Spleen (tissue), 11 donors: Measurements from ENCODE around the gene ALDH5A1. TPM values are rescaled to one million over a fixed set of nuclear protein-coding genes. Genes with fewer than 3 reads are reported as not detected.

Experiments used
- DNase-seq: peaks from one replicate; pipeline ENCODE4 v3.0.0-alpha.2; 2020
- H3K27ac ChIP-seq, 8 donors: fragments of 200-600 bp; sonication (generic) in 7 of 8; 1 replicate in 4 of 8; 2 replicates in 4 of 8; pipeline versions ENCODE4 v1.5.0 to v1.8.0; 2016 to 2021; ENCODE audit warnings: inconsistent platforms in 4 of 8, mild to moderate bottlenecking in 4 of 8, moderate library complexity in 1 of 8
- H3K27me3 ChIP-seq, 7 donors: fragments of 200-600 bp; sonication (generic) in 6 of 7; replicated peaks in 1 of 7; 1 replicate in 4 of 7; 2 replicates in 3 of 7; pipeline versions ENCODE4 v1.5.0 to v1.8.0; 2016 to 2021; ENCODE audit warnings: inconsistent platforms in 3 of 7, mild to moderate bottlenecking in 1 of 7
- H3K36me3 ChIP-seq, 6 donors: fragments of 200-600 bp; sonication (generic) in 5 of 6; 1 replicate in 4 of 6; 2 replicates in 2 of 6; pipeline versions ENCODE4 v1.5.0 to v1.8.0; 2016 to 2021; ENCODE audit warnings: inconsistent platforms in 2 of 6
- H3K4me1 ChIP-seq, 6 donors: fragments of 200-600 bp; sonication (generic) in 5 of 6; 1 replicate in 3 of 6; 2 replicates in 3 of 6; pipeline versions ENCODE4 v1.5.0 to v1.8.0; 2016 to 2021; ENCODE audit warnings: inconsistent platforms in 3 of 6
- H3K4me3 ChIP-seq, 8 donors: fragments of 200-600 bp; sonication (generic) in 7 of 8; 1 replicate in 4 of 8; 2 replicates in 4 of 8; pipeline versions ENCODE4 v1.5.0 to v1.8.0; 2016 to 2021; ENCODE audit warnings: inconsistent platforms in 4 of 8, mild to moderate bottlenecking in 4 of 8, moderate library complexity in 2 of 8
- H3K9me3 ChIP-seq, 8 donors: fragments of 200-600 bp; sonication (generic) in 7 of 8; 1 replicate in 4 of 8; 2 replicates in 4 of 8; pipeline versions ENCODE4 v1.5.0 to v1.8.0; 2016 to 2021; ENCODE audit warnings: inconsistent platforms in 4 of 8
- CTCF ChIP-seq, 11 experiments: fragments of 200-600 bp in 7 of 11; fragments of 450-650 bp in 4 of 11; sonication (generic) in 4 of 11; IDR thresholded peaks in 8 of 11; conservative IDR thresholded peaks in 3 of 11; 1 replicate in 7 of 11; 2 replicates in 4 of 11; pipeline versions ENCODE4 v1.4.0 to v1.8.0; 2016 to 2021; ENCODE audit warnings: antibody characterized with exemption in 11 of 11, inconsistent platforms in 4 of 11, mild to moderate bottlenecking in 1 of 11
- POLR2A ChIP-seq, 3 donors: fragments of 450-650 bp; IDR thresholded peaks; one replicate each; pipeline ENCODE4 v1.5.1; 2017; ENCODE audit warnings: antibody characterized with exemption in 3 of 3, mild to moderate bottlenecking in 1 of 3
- POLR2AphosphoS5 ChIP-seq, 3 donors: sonication (generic); formaldehyde crosslinking; IDR thresholded peaks; one replicate each; pipeline ENCODE4 v1.5.1; 2017; ENCODE audit warnings: antibody characterized with exemption in 3 of 3
- WGBS, 5 donors: extraction: QIAGEN DNeasy Blood & Tissue Kit in 3 of 5; methylation state at CpG; one replicate each; pipeline versions ENCODE4 v1.1.5 to v1.1.7; 2013 to 2018; 5-methylcytosine and 5-hydroxymethylcytosine counted together
- intact Hi-C: fragments of 100-400 bp; cut with DNase I; formaldehyde crosslinking; loops from one replicate; pipeline ENCODE4 v1.15.0; 2023; ENCODE audit warnings: low total_unique reads
- polyA plus RNA-seq, 3 donors: library from polyadenylated mRNA; stranded (reverse); fragments of 200-250 nt; gene quantifications; one replicate each; pipeline ENCODE4 v1.2.1, GENCODE V29; 2013
- total RNA-seq, 7 donors: library from RNA; depleted of rRNA in 3 of 7; stranded (reverse); fragments of >200 nt in 3 of 7; fragmentation: NEBNext Ultra II Directional in 4 of 7; extraction: Animal tissue kit (Norgen Biotek cat#: 25700) in 4 of 7; gene quantifications; one replicate each; pipeline versions ENCODE4 v1.1.0 to v1.2.1, GENCODE V29; 2016 to 2021
- donor health status: healthy with polysubstance abuse.
- donor health status: DM: no; HTN: no; CAD: no; lungs with moderate emphysema.
- donor health status: DM: no; HTN: no; CAD: no.
- donor health status: Bipolar disorder and iron deficiency.
- donor health status: healthy.
- donor health status: DM: no; HTN: no; CAD: no.
- donor health status: DM: yes; HTN: yes; CAD: no.

Gene ALDH5A1
- total and polyA plus RNA-seq, 10 donors: 5.7 to 16.6 (median 10.1) TPM

GRCh38 chr6:24481449-24481848, 13.3 kb upstream of the ALDH5A1 start:
- Histone ChIP-seq H3K4me1 (no peaks in the 10 kb centered on the region), H3K36me3 (no peaks in the 10 kb centered on the region), H3K9me3 (no peaks in the 10 kb centered on the region), H3K27ac (no peak overlapping the region), H3K4me3 (no peak overlapping the region), H3K27me3 (no peaks in the 10 kb centered on the region)
- intact Hi-C loops: no loop called here
- 92 to 95% (median 94%) methylated on average over 5 of the region's 5 CpGs for WGBS, 5 donors
- TF ChIP-seq CTCF (IDR thresholded peaks at IDR 0.05 in 8 of 11, conservative IDR thresholded peaks at IDR 0.05 in 3 of 11): no peak
- DNase-seq: no peak

DNA sequence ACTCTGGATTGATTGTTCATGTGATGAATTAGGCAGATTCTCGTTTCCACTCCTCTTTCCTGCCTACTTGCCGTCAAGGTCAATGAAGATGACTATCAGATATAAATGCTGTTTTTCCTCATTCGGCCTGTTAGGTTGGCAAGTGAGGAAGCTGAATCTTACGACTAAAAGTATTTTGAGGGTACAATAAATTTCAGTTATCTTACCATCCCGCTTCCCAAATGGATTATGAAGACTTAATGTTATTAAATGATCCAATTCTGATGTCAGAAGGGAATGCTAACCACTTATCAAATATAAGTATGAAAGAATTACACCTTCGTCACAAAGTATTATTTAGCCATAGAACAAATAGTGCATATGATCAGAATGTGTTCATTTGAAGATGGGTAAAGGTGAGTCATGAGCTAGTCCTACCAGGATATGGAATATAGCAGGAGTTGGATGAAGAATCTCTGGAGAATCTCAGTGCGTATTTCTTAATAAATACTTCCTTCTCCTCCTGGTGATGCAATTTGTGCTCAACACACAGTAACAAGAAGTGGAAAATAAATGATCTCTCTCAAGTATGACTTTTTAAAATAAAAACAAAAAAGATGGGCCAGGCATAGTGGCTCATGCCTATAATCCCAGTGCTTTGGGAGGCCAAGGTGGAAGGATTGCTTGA, 10.0 kb upstream of the ALDH5A1 start:
- Histone ChIP-seq H3K27me3 (no peaks in the 10 kb centered on the region), H3K27ac (no peak overlapping the region), H3K36me3 (no peaks in the 10 kb centered on the region), H3K4me3 (no peak overlapping the region), H3K4me1 (no peaks in the 10 kb centered on the region), H3K9me3 (no peaks in the 10 kb centered on the region)
- DNase-seq: no peak
- WGBS, 5 donors: 73 to 84% (median 78%) methylated on average over 7 of the region's 7 CpGs
- intact Hi-C loops: no loop called here
- TF ChIP-seq POLR2AphosphoS5 (IDR thresholded peaks at IDR 0.05): no peak

- no peaks in the 10 kb centered on the region for H3K36me3 ChIP-seq
- H3K4me3 ChIP-seq: no peak overlapping the region
- no peaks in the 10 kb centered on the region for H3K27me3 ChIP-seq
- H3K4me1 ChIP-seq: no peaks in the 10 kb centered on the region
- intact Hi-C loops: no loop called here
- TF ChIP-seq CTCF (IDR thresholded peaks at IDR 0.05 in 8 of 11, conservative IDR thresholded peaks at IDR 0.05 in 3 of 11) (no peak), POLR2A (IDR thresholded peaks at IDR 0.05) (no peak)
- H3K27ac ChIP-seq: no peak overlapping the region
- no peaks in the 10 kb centered on the region for H3K9me3 ChIP-seq
- DNase-seq: no peak
- 59 to 77% (median 67%) methylated on average over 4 of the region's 4 CpGs for WGBS, 5 donors
Measured at GRCh38 chr6:24486065-24486464, 8.7 kb upstream of the ALDH5A1 start.

- TF ChIP-seq POLR2AphosphoS5 (IDR thresholded peaks at IDR 0.05) (no peak), CTCF (IDR thresholded peaks at IDR 0.05 in 8 of 11, conservative IDR thresholded peaks at IDR 0.05 in 3 of 11) (no peak), POLR2A (IDR thresholded peaks at IDR 0.05) (no peak)
- peaks cover 0 to 4% (median 0%) of the 10 kb centered on the region in 7 donors for H3K27me3 ChIP-seq
- peaks cover 7 to 13% (median 11%) of the 10 kb centered on the region in 6 donors for H3K4me1 ChIP-seq
- 85 to 96% (median 91%) methylated on average over 6 of the region's 6 CpGs for WGBS, 5 donors
- H3K27ac ChIP-seq: no peak within 1 kb of the TSS
- no peak within 1 kb of the TSS for H3K4me3 ChIP-seq
- H3K36me3 ChIP-seq: no peaks in the 10 kb centered on the region
- intact Hi-C loops: no loop called here
- no peak for DNase-seq
- no peaks in the 10 kb centered on the region for H3K9me3 ChIP-seq
Measured at GRCh38 chr6:24489470-24489869, 5.3 kb upstream of the ALDH5A1 start, which contains the start of gene GPLD1. Gene GPLD1 (minus strand): TSS chr6:24489578. CDS start chr6:24489511, 67 bp downstream.
